GM12891 (cell line): ENCODE measurements around the gene FSCN2.

Source experiments
- POLR2A ChIP-seq: IDR thresholded peaks from 2 replicates; pipeline ENCODE4 v1.6.1; 2011; ENCODE audit warnings: low read depth, low read length, control low read depth
- POLR2AphosphoS5 ChIP-seq: IDR thresholded peaks from 2 replicates; pipeline ENCODE4 v1.6.1; 2011; ENCODE audit warnings: low read depth, low read length, control low read depth
- SPI1 ChIP-seq: IDR thresholded peaks from 2 replicates; pipeline ENCODE4 v1.6.1; 2011; ENCODE audit warnings: low read depth, low read length, control low read depth
- TAF1 ChIP-seq: IDR thresholded peaks from 2 replicates; pipeline ENCODE4 v1.6.1; 2011; ENCODE audit warnings: low read depth, low read length, control low read depth

GRCh38 chr17:81582341-81582740 is 54.2 kb downstream of the FSCN2 start:
- TF ChIP-seq POLR2A = no peak
- no peak for TF ChIP-seq TAF1
- TF ChIP-seq SPI1 = no peak
- no peak for TF ChIP-seq POLR2AphosphoS5
